Vagina (tissue), 2 donors: ENCODE data around the gene SCARF1. TPM values are rescaled to one million over a fixed set of nuclear protein-coding genes. Genes with fewer than 3 reads are reported as not detected.
A peak's percentile ranks its signal among the peaks of the same experiment; 100 is the strongest.
"Not testable (repeated sequence)": the region's sequence is repeated elsewhere in the genome, so short reads cannot be mapped to it uniquely, and the experiment has no call there.

ENCODE experiments used
- DNase-seq, 2 donors: peaks; one replicate each; pipeline ENCODE4 v3.0.0-alpha.2; 2017; ENCODE audit errors: extremely low spot score in 2 of 2
- H3K27ac ChIP-seq: fragments of 200-600 bp; sonication (generic); one replicate; pipeline ENCODE4 v1.5.1; 2019
- H3K27me3 ChIP-seq: fragments of 200-600 bp; sonication (generic); one replicate; pipeline ENCODE4 v1.5.1; 2019
- H3K36me3 ChIP-seq, 2 donors: fragments of 200-600 bp; sonication (generic); one replicate each; pipeline ENCODE4 v1.5.1; 2017 to 2019
- H3K4me1 ChIP-seq: fragments of 200-600 bp; sonication (generic); one replicate; pipeline ENCODE4 v1.5.1; 2019
- H3K4me3 ChIP-seq, 2 donors: fragments of 200-600 bp; sonication (generic); 1 replicate in 1 of 2; 2 replicates in 1 of 2; pipeline ENCODE4 v1.5.1; 2016 to 2019
- H3K9me3 ChIP-seq: fragments of 200-600 bp; sonication (generic); one replicate; pipeline ENCODE4 v1.5.1; 2019
- POLR2A ChIP-seq, 2 donors: fragments of 450-650 bp; IDR thresholded peaks; one replicate each; pipeline ENCODE4 v1.6.1; 2017; ENCODE audit warnings: antibody characterized with exemption in 2 of 2, mild to moderate bottlenecking in 2 of 2, moderate library complexity in 2 of 2
- POLR2AphosphoS5 ChIP-seq, 2 donors: sonication (generic); formaldehyde crosslinking; IDR thresholded peaks; one replicate each; pipeline ENCODE4 v1.9.0; 2017; ENCODE audit warnings: antibody characterized with exemption in 2 of 2, mild to moderate bottlenecking in 2 of 2, low read depth in 1 of 2; ENCODE audit not compliant: insufficient read depth in 1 of 2
- intact Hi-C: fragments of 100-400 bp; cut with DNase I; formaldehyde crosslinking; loops from one replicate; pipeline ENCODE4 v1.15.1; 2023
- total RNA-seq: library from RNA; depleted of rRNA; stranded (reverse); fragments of >200 nt; gene quantifications from one replicate; pipeline ENCODE4 v1.2.3, GENCODE V29; 2016
- TF ChIP-seq, protein P1 (sequence below), 3 experiments: fragments of 450-650 bp in 2 of 3; fragments of 200-600 bp in 1 of 3; sonication (generic) in 1 of 3; IDR thresholded peaks; one replicate each; pipeline ENCODE4 v1.5.1; 2017 to 2019; ENCODE audit warnings: antibody characterized with exemption in 3 of 3, mild to moderate bottlenecking in 2 of 3, moderate library complexity in 2 of 3

SCARF1 gene
- total RNA-seq, 1 donor from 2014 or later: 26.3 TPM

DNA sequence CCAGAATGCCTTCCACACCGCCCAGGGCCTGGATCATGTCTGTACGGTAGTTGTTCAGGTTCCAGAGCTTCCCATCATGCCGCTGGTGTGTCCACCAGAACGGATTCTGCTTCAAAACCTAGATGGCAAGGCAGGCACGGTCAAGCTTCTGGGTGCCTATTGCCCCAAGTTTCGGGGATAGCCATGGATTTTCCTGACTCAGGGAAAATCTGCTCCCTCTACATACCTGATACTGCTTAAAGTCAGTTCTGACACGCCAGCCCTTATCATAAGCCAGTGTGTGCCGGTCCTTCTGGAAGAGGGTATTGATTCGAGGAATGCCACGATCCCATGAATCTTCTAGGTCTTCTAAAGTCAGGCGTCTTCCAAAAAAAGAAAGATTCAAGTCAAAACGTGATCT is 15.5 kb upstream of the SCARF1 start:
- DNase-seq: no peak
- no peak overlapping the region for H3K27ac ChIP-seq
- H3K36me3 ChIP-seq: peaks cover 7 to 88% of the 10 kb centered on the region in 2 donors
- H3K27me3 ChIP-seq: no peaks in the 10 kb centered on the region
- TF ChIP-seq, protein P1, sequence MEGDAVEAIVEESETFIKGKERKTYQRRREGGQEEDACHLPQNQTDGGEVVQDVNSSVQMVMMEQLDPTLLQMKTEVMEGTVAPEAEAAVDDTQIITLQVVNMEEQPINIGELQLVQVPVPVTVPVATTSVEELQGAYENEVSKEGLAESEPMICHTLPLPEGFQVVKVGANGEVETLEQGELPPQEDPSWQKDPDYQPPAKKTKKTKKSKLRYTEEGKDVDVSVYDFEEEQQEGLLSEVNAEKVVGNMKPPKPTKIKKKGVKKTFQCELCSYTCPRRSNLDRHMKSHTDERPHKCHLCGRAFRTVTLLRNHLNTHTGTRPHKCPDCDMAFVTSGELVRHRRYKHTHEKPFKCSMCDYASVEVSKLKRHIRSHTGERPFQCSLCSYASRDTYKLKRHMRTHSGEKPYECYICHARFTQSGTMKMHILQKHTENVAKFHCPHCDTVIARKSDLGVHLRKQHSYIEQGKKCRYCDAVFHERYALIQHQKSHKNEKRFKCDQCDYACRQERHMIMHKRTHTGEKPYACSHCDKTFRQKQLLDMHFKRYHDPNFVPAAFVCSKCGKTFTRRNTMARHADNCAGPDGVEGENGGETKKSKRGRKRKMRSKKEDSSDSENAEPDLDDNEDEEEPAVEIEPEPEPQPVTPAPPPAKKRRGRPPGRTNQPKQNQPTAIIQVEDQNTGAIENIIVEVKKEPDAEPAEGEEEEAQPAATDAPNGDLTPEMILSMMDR (IDR thresholded peaks at IDR 0.05): no peak
- TF ChIP-seq POLR2AphosphoS5 (IDR thresholded peaks at IDR 0.05; ENCODE audit: insufficient read depth in 1 of 2, low read depth in 1 of 2) (no peak), POLR2A (IDR thresholded peaks at IDR 0.05) (no peak)
- intact Hi-C loops: no loop called here
- no peak overlapping the region for H3K4me3 ChIP-seq
- H3K4me1 ChIP-seq: no peaks in the 10 kb centered on the region
- no peaks in the 10 kb centered on the region for H3K9me3 ChIP-seq

DNA sequence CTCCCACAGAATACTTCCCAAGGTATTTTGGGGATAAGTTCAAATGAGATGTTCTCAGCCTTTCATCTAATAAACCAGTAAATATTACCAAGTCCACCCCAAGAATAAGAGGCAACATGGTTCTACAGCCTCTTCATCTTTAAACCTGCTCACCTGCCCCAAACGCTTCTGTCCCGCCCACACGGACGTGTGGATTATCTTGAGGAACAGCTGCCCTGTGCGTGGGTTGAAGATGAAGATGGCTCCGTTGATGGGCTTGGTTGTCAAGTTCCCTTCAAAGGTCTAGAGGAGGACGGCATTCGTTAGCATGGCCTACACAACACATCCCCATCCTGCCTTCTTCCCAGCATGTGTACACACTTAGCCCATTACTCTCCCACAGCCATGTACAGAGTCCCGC is 12.6 kb upstream of the SCARF1 start:
- Histone ChIP-seq H3K9me3 (no peaks in the 10 kb centered on the region), H3K4me1 (no peaks in the 10 kb centered on the region), H3K27me3 (no peaks in the 10 kb centered on the region), H3K36me3 (peaks cover 7 to 100% of the 10 kb centered on the region in 2 donors), H3K4me3 (no peak overlapping the region), H3K27ac (no peak overlapping the region)
- TF ChIP-seq POLR2AphosphoS5 (IDR thresholded peaks at IDR 0.05; ENCODE audit: insufficient read depth in 1 of 2, low read depth in 1 of 2): no peak
- no peak for TF ChIP-seq POLR2A (IDR thresholded peaks at IDR 0.05)
- TF ChIP-seq, protein P1 (IDR thresholded peaks at IDR 0.05): no peak
- intact Hi-C loops: no loop called here
- no peak for DNase-seq

DNA sequence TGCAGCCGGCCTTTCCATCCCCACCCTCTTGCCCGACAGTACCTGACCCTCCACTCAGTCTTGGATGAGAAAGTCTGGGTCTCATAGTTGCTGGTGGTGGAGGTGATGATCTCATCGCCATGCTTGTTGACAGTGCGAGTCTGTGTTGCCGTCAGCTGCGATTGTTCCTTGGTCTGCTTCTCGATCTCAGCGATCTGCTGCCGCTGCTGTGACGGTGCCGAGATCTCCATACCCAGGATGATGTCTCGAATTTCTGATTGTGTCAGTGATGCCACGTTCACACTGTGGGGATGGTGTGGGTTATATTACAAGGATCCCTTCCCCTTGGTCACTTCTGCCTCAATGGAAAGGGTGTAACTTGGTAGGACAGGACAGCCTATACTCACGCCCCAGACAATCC is 8.2 kb upstream of the SCARF1 start:
- peaks cover 0 to 87% of the 10 kb centered on the region in 2 donors for H3K36me3 ChIP-seq
- intact Hi-C loops: no loop called here
- H3K4me1 ChIP-seq: peaks cover 18% of the 10 kb centered on the region
- TF ChIP-seq, protein P1 (IDR thresholded peaks at IDR 0.05): no peak
- TF ChIP-seq POLR2A (IDR thresholded peaks at IDR 0.05): no peak
- no peak for TF ChIP-seq POLR2AphosphoS5 (IDR thresholded peaks at IDR 0.05; ENCODE audit: insufficient read depth in 1 of 2, low read depth in 1 of 2)
- H3K27ac ChIP-seq: no peak overlapping the region
- H3K27me3 ChIP-seq: no peaks in the 10 kb centered on the region
- H3K9me3 ChIP-seq: no peaks in the 10 kb centered on the region
- DNase-seq: no peak
- no peak overlapping the region for H3K4me3 ChIP-seq

DNA sequence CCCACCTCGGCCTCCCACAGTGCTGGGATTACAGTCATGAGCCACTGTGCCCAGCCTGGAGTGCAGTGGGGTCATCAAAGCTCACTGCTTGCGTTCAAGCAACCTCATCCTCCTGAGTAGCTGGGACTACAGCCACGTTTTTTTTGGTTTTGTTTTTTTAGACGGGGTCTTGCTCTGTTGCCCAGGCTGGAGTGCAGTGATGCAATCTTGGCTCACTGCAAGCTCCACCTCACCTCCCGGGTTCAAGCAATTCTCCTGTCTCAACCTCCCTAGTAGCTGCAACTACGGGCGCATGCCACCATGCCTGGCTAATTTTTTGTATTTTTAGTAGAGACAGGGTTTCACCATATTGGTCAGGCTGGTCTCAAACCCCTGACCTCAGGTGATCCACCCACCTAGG is 7.3 kb upstream of the SCARF1 start:
- intact Hi-C loops, H3K4me3 ChIP-seq, H3K27me3 ChIP-seq, H3K9me3 ChIP-seq, DNase-seq, H3K27ac ChIP-seq: not testable (repeated sequence)
- Histone ChIP-seq H3K36me3 (peaks cover 0 to 78% of the 10 kb centered on the region in 2 donors), H3K4me1 (peaks cover 27% of the 10 kb centered on the region)

DNA sequence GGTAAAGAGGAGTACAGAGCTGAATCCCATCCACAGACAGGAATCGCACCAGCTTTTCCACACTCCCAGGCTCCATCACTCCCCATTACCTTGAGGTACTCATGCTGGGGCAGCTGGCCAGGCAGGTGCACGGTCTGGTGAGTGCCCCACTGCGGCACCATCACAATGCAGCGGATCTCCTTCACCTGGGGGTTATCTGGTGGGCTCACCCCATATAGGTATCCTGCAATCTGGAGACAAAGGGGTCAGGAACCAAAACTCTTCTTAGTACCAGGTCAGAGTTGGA is 6.0 kb upstream of the SCARF1 start:
- Histone ChIP-seq H3K27me3 (no peaks in the 10 kb centered on the region), H3K36me3 (peaks cover 0 to 65% of the 10 kb centered on the region in 2 donors), H3K27ac (no peak overlapping the region), H3K9me3 (no peaks in the 10 kb centered on the region), H3K4me3 (no peak overlapping the region), H3K4me1 (peaks cover 38% of the 10 kb centered on the region)
- intact Hi-C loops: no loop called here
- no peak for TF ChIP-seq POLR2AphosphoS5 (IDR thresholded peaks at IDR 0.05; ENCODE audit: insufficient read depth in 1 of 2, low read depth in 1 of 2)
- DNase-seq: no peak

DNA sequence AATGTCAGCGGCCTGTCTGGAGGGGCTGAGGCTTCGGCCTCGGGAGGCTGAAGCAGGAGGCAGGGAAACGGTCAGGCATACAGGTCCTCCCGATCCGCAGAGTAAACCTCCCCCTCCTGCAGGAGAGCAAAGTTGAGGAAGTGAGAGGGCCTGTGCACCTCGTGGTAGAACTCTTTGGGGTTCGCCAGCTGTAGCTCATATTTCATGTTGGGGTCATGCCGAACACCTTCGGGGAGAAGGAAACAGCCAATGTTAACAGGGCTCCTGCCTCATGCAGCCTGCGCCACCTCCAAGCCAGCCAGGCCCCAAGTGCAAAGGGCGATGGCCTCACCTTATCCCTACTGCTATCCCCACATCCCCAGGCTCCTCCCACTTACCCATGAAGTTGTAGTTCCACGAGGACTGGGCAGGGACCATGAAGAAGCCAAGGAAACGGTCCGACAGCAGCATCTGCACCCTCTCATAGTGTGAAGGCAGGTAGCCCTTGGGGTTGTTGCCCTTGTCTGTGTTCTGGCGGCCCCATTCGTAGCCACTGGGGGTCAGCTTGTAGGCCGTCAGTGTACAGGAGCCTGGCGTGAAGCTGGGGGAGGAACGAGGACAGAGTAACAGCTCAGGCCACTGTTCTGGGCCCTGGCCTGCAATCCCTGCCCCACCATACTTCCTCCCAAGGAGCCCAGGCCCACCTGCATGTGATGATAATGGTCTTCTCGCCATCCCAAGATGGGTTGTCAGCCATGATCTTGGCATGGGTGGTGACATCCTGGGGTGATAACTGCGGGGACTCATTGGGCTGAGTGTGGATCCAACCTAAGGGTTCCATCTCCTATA is 5.4 kb upstream of the SCARF1 start:
- Histone ChIP-seq H3K4me3 (no peak overlapping the region), H3K9me3 (no peaks in the 10 kb centered on the region)

More for the DNA sequence above, 5.4 kb upstream of the SCARF1 start:
- Histone ChIP-seq H3K27me3 (no peaks in the 10 kb centered on the region), H3K27ac (peak overlapping the region; percentile 95), H3K36me3 (peaks cover 0 to 59% of the 10 kb centered on the region in 2 donors), H3K4me1 (peaks cover 38% of the 10 kb centered on the region)
- TF ChIP-seq POLR2A (IDR thresholded peaks at IDR 0.05) (no peak), POLR2AphosphoS5 (IDR thresholded peaks at IDR 0.05; ENCODE audit: insufficient read depth in 1 of 2, low read depth in 1 of 2) (no peak)
- TF ChIP-seq, protein P1 (IDR thresholded peaks at IDR 0.05): no peak
- intact Hi-C loops: no loop called here
- DNase-seq: no peak
